GM12865 (cell line): ENCODE data around the gene KIF26A.

Source experiments
- DNase-seq: peaks from one replicate; pipeline ENCODE4 v3.0.0; 2010; ENCODE audit warnings: low read depth
- H3K4me3 ChIP-seq: 2 replicates; pipeline ENCODE4 v1.5.1; 2011; ENCODE audit warnings: mild to moderate bottlenecking, low read depth, low read length, control low read depth
- CTCF ChIP-seq: IDR thresholded peaks from 2 replicates; pipeline ENCODE4 v1.5.1; 2011; ENCODE audit warnings: low read length, control low read depth, low read depth, inconsistent platforms; ENCODE audit not compliant: insufficient read depth; ENCODE audit errors: missing control alignments

Gene KIF26A

GRCh38 chr14:104211215-104211614, 72.8 kb downstream of the KIF26A start:
- H3K4me3 ChIP-seq = no peak overlapping the region
- DNase-seq = no peak
- no peak for TF ChIP-seq CTCF

- DNase-seq = no peak
- no peak for TF ChIP-seq CTCF
- H3K4me3 ChIP-seq = no peak overlapping the region
Measured at GRCh38 chr14:104211741-104212140, 73.4 kb downstream of the KIF26A start.

DNA sequence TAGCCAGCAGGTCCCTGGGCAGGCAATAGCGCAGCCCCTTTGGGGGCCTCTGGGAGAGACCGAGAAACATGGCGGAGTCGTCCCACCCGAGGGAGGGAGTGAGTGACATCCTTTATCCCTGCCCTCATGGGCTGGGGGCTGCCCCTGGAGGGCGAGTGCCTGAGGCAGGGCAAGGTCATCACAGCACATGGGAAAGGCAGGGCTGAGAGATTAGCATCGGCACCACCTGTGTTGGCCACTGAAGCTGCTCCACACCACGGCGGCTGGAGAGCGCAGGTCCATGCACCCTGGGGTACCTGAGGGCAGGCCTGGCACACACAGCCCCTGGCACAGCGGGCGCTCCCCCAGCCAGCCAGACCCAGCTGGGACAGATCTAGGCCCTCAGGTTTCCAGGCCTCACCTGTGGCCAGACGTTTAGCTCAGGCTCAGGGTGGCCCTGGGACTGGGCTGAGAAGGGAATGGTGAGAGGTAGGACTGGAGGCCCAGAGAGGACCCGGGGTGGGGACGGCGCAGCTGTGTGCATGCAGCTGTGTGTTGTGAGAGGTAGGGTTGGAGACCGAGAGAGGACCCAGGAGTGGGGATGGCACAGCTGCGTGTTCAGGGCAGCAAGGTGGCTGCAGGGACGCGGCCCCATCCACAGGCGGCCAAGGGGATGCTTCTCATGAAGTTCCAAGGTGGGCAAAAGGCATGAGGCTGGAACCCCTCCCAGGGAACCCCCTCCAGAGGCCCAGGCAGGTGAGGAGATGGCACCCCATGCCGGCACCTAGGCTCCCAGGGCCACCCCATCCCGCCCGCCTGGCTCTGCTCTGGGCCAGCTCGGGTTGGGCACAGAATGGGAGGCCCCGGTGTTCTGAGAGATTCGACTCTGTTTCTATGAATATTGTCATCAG, 74.1 kb downstream of the KIF26A start:
- H3K4me3 ChIP-seq = no peak overlapping the region
- TF ChIP-seq CTCF = no peak
- DNase-seq = no peak

GRCh38 chr14:104213301-104214034, 75.1 kb downstream of the KIF26A start:
- no peak for DNase-seq
- TF ChIP-seq CTCF = no peak
- no peak overlapping the region for H3K4me3 ChIP-seq

- TF ChIP-seq CTCF = no peak
- DNase-seq = no peak
- no peak overlapping the region for H3K4me3 ChIP-seq
Measured at GRCh38 chr14:104214431-104215218, 76.2 kb downstream of the KIF26A start.

GRCh38 chr14:104215706-104216334, 77.4 kb downstream of the KIF26A start:
- H3K4me3 ChIP-seq = no peak overlapping the region
- DNase-seq = no peak
- TF ChIP-seq CTCF = no peak
